GM12892 (cell line): ENCODE data around the gene TMEM236.

ENCODE experiments used
- POLR2A ChIP-seq: IDR thresholded peaks from 2 replicates; pipeline ENCODE4 v1.6.1; 2011; ENCODE audit warnings: low read depth, low read length, control low read depth
- POLR2AphosphoS5 ChIP-seq: IDR thresholded peaks from 2 replicates; pipeline ENCODE4 v1.6.1; 2011; ENCODE audit warnings: low read depth, low read length, control low read depth
- TAF1 ChIP-seq: IDR thresholded peaks from 2 replicates; pipeline ENCODE4 v1.6.1; 2011; ENCODE audit warnings: low read depth, mild to moderate bottlenecking, control low read depth, low read length, borderline replicate concordance

DNA sequence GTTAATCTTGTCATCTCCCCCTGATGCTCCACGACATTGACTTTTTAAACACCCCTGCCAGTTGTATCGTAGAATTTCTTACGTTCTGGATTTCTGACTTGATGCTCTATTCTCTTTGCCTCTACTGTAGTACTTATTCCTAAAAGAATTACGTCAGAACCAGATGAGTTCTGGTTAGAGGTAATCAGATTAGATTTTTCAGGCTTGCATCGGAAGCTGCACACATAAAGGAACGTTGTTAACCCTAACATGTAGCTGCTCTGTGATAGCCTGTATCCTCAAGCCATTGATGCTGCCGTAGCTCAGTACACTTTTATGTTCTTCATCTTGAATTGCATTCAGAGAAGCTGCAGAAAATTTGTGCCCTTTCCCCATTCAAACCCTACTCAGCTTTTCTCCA, 26.3 kb upstream of the TMEM236 start:
- TF ChIP-seq TAF1 (no peak), POLR2AphosphoS5 (no peak), POLR2A (no peak)
